GM15510 (cell line): Measurements from ENCODE around the gene FLNB.

Experiments used
- POLR2A ChIP-seq: IDR thresholded peaks from 3 replicates; pipeline ENCODE4 v1.6.1; 2011; ENCODE audit warnings: borderline replicate concordance; ENCODE audit not compliant: insufficient read length; ENCODE audit errors: extremely low read depth

FLNB gene

GRCh38 chr3:58193682-58194407 is 185.6 kb downstream of the FLNB start:
- TF ChIP-seq POLR2A = no peak

- no peak for TF ChIP-seq POLR2A
Measured at GRCh38 chr3:58197588-58197987, 189.4 kb downstream of the FLNB start.

- no peak for TF ChIP-seq POLR2A
Measured at GRCh38 chr3:58198362-58198761, 190.1 kb downstream of the FLNB start.

GRCh38 chr3:58198804-58199203 is 190.6 kb downstream of the FLNB start:
- no peak for TF ChIP-seq POLR2A

- TF ChIP-seq POLR2A = no peak
Measured at GRCh38 chr3:58200121-58200709, 192.0 kb downstream of the FLNB start.

GRCh38 chr3:58200846-58201355 is 192.7 kb downstream of the FLNB start:
- TF ChIP-seq POLR2A = no peak

GRCh38 chr3:58202917-58203360 is 194.7 kb downstream of the FLNB start:
- no peak for TF ChIP-seq POLR2A

GRCh38 chr3:58203541-58203940 is 195.3 kb downstream of the FLNB start:
- TF ChIP-seq POLR2A = no peak

- TF ChIP-seq POLR2A = no peak
Measured at GRCh38 chr3:58204720-58205119, 196.5 kb downstream of the FLNB start.

GRCh38 chr3:58205981-58206380 is 197.8 kb downstream of the FLNB start:
- no peak for TF ChIP-seq POLR2A

- no peak for TF ChIP-seq POLR2A
Measured at GRCh38 chr3:58206406-58207011, 198.3 kb downstream of the FLNB start.

GRCh38 chr3:58207954-58208353 is 199.7 kb downstream of the FLNB start:
- no peak for TF ChIP-seq POLR2A

- no peak for TF ChIP-seq POLR2A
Measured at GRCh38 chr3:58209933-58210332, 201.7 kb downstream of the FLNB start.

GRCh38 chr3:58210761-58211460 is 202.7 kb downstream of the FLNB start, which contains the start of gene DNASE1L3:
DNASE1L3 (minus strand) TSS chr3:58210972; CDS start chr3:58210906, 66 bp downstream.
- TF ChIP-seq POLR2A = no peak
